Activated naive CD4-positive, alpha-beta T cell treated with anti-CD3 and anti-CD28 coated beads, Interleukin-2, amount 50 U/mL, for 72 hours (primary cell): ENCODE measurements around the gene AGAP1. TPM values are rescaled to one million over a fixed set of nuclear protein-coding genes. Genes with fewer than 3 reads are reported as not detected.
"Not testable (repeated sequence)": the region's sequence is repeated elsewhere in the genome, so short reads cannot be mapped to it uniquely, and the experiment has no call there.

Experiments
- ATAC-seq, 2 donors: fragments of 150-1000 bp; cut with Tn5 transposase; 2 replicates each; pipeline ENCODE4 v1.10.0; 2021; ENCODE audit warnings: mild to moderate bottlenecking in 2 of 2, moderate library complexity in 2 of 2
- DNase-seq, 2 donors: peaks; one replicate each; pipeline ENCODE4 v3.0.0; 2021 to 2022; ENCODE audit warnings: low spot score in 2 of 2
- H3K27ac Mint-ChIP-seq, 2 donors: one replicate each; pipeline ENCODE4 v1.8.0; 2022; ENCODE audit warnings: mild to moderate bottlenecking in 2 of 2, mixed read lengths in 2 of 2
- H3K36me3 Mint-ChIP-seq, 2 donors: one replicate each; pipeline ENCODE4 v1.8.0; 2022; ENCODE audit warnings: mixed read lengths in 2 of 2
- H3K9me3 Mint-ChIP-seq, 2 donors: one replicate each; pipeline ENCODE4 v1.8.0; 2022; ENCODE audit warnings: mixed read lengths in 2 of 2
- total RNA-seq, 2 donors: library from RNA; stranded (reverse); gene quantifications; one replicate each; pipeline ENCODE4 v1.2.3, GENCODE V29; 2022

Gene AGAP1
- total RNA-seq, 2 donors from 2014 or later = 0.48 to 7.2 TPM

- no peak for ATAC-seq
- no peak for DNase-seq
- H3K27ac Mint-ChIP-seq = no peak overlapping the region
- H3K9me3 Mint-ChIP-seq = peaks cover 6 to 8% of the 10 kb centered on the region in 2 donors
- peaks cover 0 to 7% of the 10 kb centered on the region in 2 donors for H3K36me3 Mint-ChIP-seq
Measured at GRCh38 chr2:235939471-235939870, 445.6 kb downstream of the AGAP1 start.

- Mint-ChIP-seq H3K9me3 (peaks cover 6 to 8% of the 10 kb centered on the region in 2 donors), H3K36me3 (peaks cover 0 to 7% of the 10 kb centered on the region in 2 donors), H3K27ac (no peak overlapping the region)
- no peak for ATAC-seq
- no peak for DNase-seq
Measured at GRCh38 chr2:235940330-235940729, 446.5 kb downstream of the AGAP1 start.

GRCh38 chr2:235944591-235944990 lies 450.7 kb downstream of the AGAP1 start:
- no peak for DNase-seq
- ATAC-seq = no peak
- Mint-ChIP-seq H3K27ac (no peak overlapping the region), H3K9me3 (no peaks in the 10 kb centered on the region), H3K36me3 (no peaks in the 10 kb centered on the region)

- no peaks in the 10 kb centered on the region for H3K9me3 Mint-ChIP-seq
- no peak for DNase-seq
- no peak overlapping the region for H3K27ac Mint-ChIP-seq
- H3K36me3 Mint-ChIP-seq = no peaks in the 10 kb centered on the region
- ATAC-seq = no peak
Measured at GRCh38 chr2:235945608-235946140, 451.8 kb downstream of the AGAP1 start.

- DNase-seq = no peak
- ATAC-seq = no peak
- Mint-ChIP-seq H3K27ac (no peak overlapping the region), H3K9me3 (no peaks in the 10 kb centered on the region), H3K36me3 (no peaks in the 10 kb centered on the region)
Measured at GRCh38 chr2:235946590-235946989, 452.7 kb downstream of the AGAP1 start.

GRCh38 chr2:235947055-235947454 lies 453.2 kb downstream of the AGAP1 start:
- ATAC-seq, H3K9me3 Mint-ChIP-seq, H3K36me3 Mint-ChIP-seq, H3K27ac Mint-ChIP-seq, DNase-seq: not testable (repeated sequence)

GRCh38 chr2:235949567-235950472 lies 456.0 kb downstream of the AGAP1 start:
- DNase-seq (no peak), ATAC-seq (no peak)
- no peak overlapping the region for H3K27ac Mint-ChIP-seq
- no peaks in the 10 kb centered on the region for H3K9me3 Mint-ChIP-seq
- no peaks in the 10 kb centered on the region for H3K36me3 Mint-ChIP-seq

- Mint-ChIP-seq H3K27ac (no peak overlapping the region), H3K9me3 (no peaks in the 10 kb centered on the region), H3K36me3 (no peaks in the 10 kb centered on the region)
- no peak for ATAC-seq
- DNase-seq = no peak
Measured at GRCh38 chr2:235950473-235950809, 456.6 kb downstream of the AGAP1 start.

- no peak for DNase-seq
- no peaks in the 10 kb centered on the region for H3K9me3 Mint-ChIP-seq
- peak in 1 of 2 donors; percentile 22 for ATAC-seq
- no peak overlapping the region for H3K27ac Mint-ChIP-seq
- no peaks in the 10 kb centered on the region for H3K36me3 Mint-ChIP-seq
Measured at GRCh38 chr2:235951493-235951892, 457.6 kb downstream of the AGAP1 start.

GRCh38 chr2:235951982-235952381 lies 458.1 kb downstream of the AGAP1 start:
- peak in 1 of 2 donors; percentile 7 for DNase-seq
- peak; percentile 83 to 93 for ATAC-seq
- Mint-ChIP-seq H3K36me3 (no peaks in the 10 kb centered on the region), H3K9me3 (no peaks in the 10 kb centered on the region), H3K27ac (no peak overlapping the region)

- H3K9me3 Mint-ChIP-seq = no peaks in the 10 kb centered on the region
- no peak for DNase-seq
- ATAC-seq = no peak
- no peaks in the 10 kb centered on the region for H3K36me3 Mint-ChIP-seq
- H3K27ac Mint-ChIP-seq = no peak overlapping the region
Measured at GRCh38 chr2:235952714-235953113, 458.9 kb downstream of the AGAP1 start.

- no peaks in the 10 kb centered on the region for H3K36me3 Mint-ChIP-seq
- H3K9me3 Mint-ChIP-seq = no peaks in the 10 kb centered on the region
- H3K27ac Mint-ChIP-seq = no peak overlapping the region
- ATAC-seq (no peak), DNase-seq (no peak)
Measured at GRCh38 chr2:235954281-235954680, 460.4 kb downstream of the AGAP1 start.

GRCh38 chr2:235954888-235955480 lies 461.1 kb downstream of the AGAP1 start:
- no peak for DNase-seq
- Mint-ChIP-seq H3K9me3 (no peaks in the 10 kb centered on the region), H3K36me3 (no peaks in the 10 kb centered on the region), H3K27ac (no peak overlapping the region)
- ATAC-seq = no peak

GRCh38 chr2:235955664-235956063 lies 461.8 kb downstream of the AGAP1 start:
- Mint-ChIP-seq H3K36me3 (no peaks in the 10 kb centered on the region), H3K9me3 (no peaks in the 10 kb centered on the region), H3K27ac (no peak overlapping the region)
- ATAC-seq (no peak), DNase-seq (no peak)

GRCh38 chr2:235956281-235956970 lies 462.6 kb downstream of the AGAP1 start:
- DNase-seq (no peak), ATAC-seq (no peak)
- Mint-ChIP-seq H3K9me3 (no peaks in the 10 kb centered on the region), H3K36me3 (no peaks in the 10 kb centered on the region), H3K27ac (no peak overlapping the region)

- no peak for ATAC-seq
- H3K27ac Mint-ChIP-seq = no peak overlapping the region
- H3K9me3 Mint-ChIP-seq = no peaks in the 10 kb centered on the region
- DNase-seq = no peak
- H3K36me3 Mint-ChIP-seq = no peaks in the 10 kb centered on the region
Measured at GRCh38 chr2:235957251-235957650, 463.4 kb downstream of the AGAP1 start.
